GM12891 (cell line): ENCODE results near the gene PANK2.

Source experiments
- DNase-seq: peaks from one replicate; pipeline ENCODE4 v3.0.0; 2011; ENCODE audit warnings: low spot score; ENCODE audit not compliant: insufficient read length
- FAIRE-seq: peaks from 2 replicates; lab custom pipeline; 2011; peaks lifted over from hg19 to GRCh38; lab: Jason Lieb, UNC
- PAX5 ChIP-seq: IDR thresholded peaks from 2 replicates; pipeline ENCODE4 v1.6.1; 2011; ENCODE audit warnings: low read length, moderate library complexity, mild to moderate bottlenecking; ENCODE audit not compliant: insufficient read depth, severe bottlenecking
- POLR2A ChIP-seq: IDR thresholded peaks from 2 replicates; pipeline ENCODE4 v1.6.1; 2011; ENCODE audit warnings: low read depth, low read length, control low read depth
- POLR2AphosphoS5 ChIP-seq: IDR thresholded peaks from 2 replicates; pipeline ENCODE4 v1.6.1; 2011; ENCODE audit warnings: low read depth, low read length, control low read depth
- POU2F2 ChIP-seq: IDR thresholded peaks from 2 replicates; pipeline ENCODE4 v1.6.1; 2011; ENCODE audit warnings: low read depth, mild to moderate bottlenecking, control low read depth, low read length, moderate library complexity
- SPI1 ChIP-seq: IDR thresholded peaks from 2 replicates; pipeline ENCODE4 v1.6.1; 2011; ENCODE audit warnings: low read depth, low read length, control low read depth
- TAF1 ChIP-seq: IDR thresholded peaks from 2 replicates; pipeline ENCODE4 v1.6.1; 2011; ENCODE audit warnings: low read depth, low read length, control low read depth

The PANK2 gene

GRCh38 chr20:3973705-3974104 is 84.5 kb downstream of the PANK2 start:
- no peak for DNase-seq
- FAIRE-seq: no peak
- TF ChIP-seq POLR2A (no peak), TAF1 (no peak), PAX5 (no peak), POLR2AphosphoS5 (no peak), SPI1 (no peak), POU2F2 (no peak)

- no peak for TF ChIP-seq TAF1
- TF ChIP-seq PAX5: no peak
- TF ChIP-seq SPI1: no peak
- no peak for TF ChIP-seq POLR2AphosphoS5
- no peak for TF ChIP-seq POLR2A
- no peak for TF ChIP-seq POU2F2
- DNase-seq (no peak), FAIRE-seq (no peak)
Measured at GRCh38 chr20:3976511-3976910, 87.3 kb downstream of the PANK2 start.
